ENCODE data around the gene KDM2B. TPM values are rescaled to one million over a fixed set of nuclear protein-coding genes. Genes with fewer than 3 reads are reported as not detected.

The KDM2B gene
- total and polyA plus RNA-seq, 10 of the 15 experiments (the other 5 are each of a cell fraction or from before 2014, with no cell fraction given), result 13.6 to 124 (median 40.4) TPM

DNA sequence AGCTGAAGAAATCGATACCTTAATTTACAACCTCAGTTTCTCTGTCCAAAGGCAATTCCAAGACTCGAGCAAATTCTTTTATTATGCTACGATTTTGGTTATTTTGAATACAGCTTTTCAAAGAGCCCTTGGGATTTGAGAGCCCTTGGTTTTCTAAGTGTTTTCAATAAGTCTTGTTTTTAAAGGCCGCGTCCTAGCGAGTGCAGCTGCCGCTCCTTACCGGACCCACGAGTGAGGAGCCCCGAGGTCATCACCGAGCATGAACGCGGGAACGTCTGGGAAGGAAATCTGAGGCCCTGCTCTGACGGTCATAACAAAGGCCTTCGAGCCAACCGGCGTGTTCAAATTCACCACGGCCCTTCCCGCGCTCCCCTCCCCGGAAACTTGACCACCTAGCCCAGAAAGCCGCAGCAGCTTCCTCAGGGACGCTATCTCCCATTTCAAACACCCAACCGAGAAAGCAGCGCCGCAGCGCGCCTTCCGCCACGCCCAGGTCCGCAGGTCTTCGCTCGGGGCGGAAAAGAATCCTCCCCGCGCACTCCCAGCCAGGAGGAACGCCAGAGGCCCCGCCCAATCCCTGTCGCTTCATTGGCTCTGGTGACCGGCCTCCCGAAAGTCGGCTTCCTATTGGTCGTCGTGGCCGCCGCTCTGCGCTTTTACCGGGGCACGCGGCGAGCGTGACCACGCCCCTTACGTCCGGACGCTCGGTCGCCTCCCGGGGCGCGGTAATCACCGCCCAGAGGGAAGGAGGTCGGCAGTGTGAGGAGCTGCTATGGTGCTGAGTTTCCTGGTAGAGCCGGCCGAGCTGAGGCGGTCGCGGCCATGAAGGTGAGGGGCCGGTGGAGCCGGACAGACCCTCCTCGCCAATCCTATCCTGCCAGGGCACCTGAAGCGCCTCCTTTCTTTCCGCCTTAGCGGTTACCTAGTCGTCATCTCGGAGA lies 181.2 kb downstream of the KDM2B start, which contains the start of gene RNF34 (continued):
- TF ChIP-seq HDAC2 (IDR thresholded peaks at IDR 0.05), result no peak
- TF ChIP-seq CHD1 (IDR thresholded peaks at IDR 0.05; ENCODE audit: low read depth, low read length), result no peak
- TF ChIP-seq, protein P1, sequence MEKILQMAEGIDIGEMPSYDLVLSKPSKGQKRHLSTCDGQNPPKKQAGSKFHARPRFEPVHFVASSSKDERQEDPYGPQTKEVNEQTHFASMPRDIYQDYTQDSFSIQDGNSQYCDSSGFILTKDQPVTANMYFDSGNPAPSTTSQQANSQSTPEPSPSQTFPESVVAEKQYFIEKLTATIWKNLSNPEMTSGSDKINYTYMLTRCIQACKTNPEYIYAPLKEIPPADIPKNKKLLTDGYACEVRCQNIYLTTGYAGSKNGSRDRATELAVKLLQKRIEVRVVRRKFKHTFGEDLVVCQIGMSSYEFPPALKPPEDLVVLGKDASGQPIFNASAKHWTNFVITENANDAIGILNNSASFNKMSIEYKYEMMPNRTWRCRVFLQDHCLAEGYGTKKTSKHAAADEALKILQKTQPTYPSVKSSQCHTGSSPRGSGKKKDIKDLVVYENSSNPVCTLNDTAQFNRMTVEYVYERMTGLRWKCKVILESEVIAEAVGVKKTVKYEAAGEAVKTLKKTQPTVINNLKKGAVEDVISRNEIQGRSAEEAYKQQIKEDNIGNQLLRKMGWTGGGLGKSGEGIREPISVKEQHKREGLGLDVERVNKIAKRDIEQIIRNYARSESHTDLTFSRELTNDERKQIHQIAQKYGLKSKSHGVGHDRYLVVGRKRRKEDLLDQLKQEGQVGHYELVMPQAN (conservative IDR thresholded peaks at IDR 0.05), result peak; percentile 70
- TF ChIP-seq TAF1 (IDR thresholded peaks at IDR 0.05; ENCODE audit: borderline replicate concordance, low read depth, low read length), result peak; percentile 97
- peak; percentile 99 for TF ChIP-seq POLR2A (IDR thresholded peaks at IDR 0.05; ENCODE audit: low read depth, low read length)
- TF ChIP-seq MEF2A (IDR thresholded peaks at IDR 0.05; ENCODE audit: insufficient read depth, low read depth, low read length), result peak; percentile 5; the same call in 1 of the 2 replicates
- peak; percentile 97 for TF ChIP-seq SP1 (IDR thresholded peaks at IDR 0.05; ENCODE audit: low read depth, low read length)
- TF ChIP-seq YY1 (IDR thresholded peaks at IDR 0.05; ENCODE audit: low read depth, low read length), result peak; percentile 89
- 0 out of 4 replicates have a peak, but pooled peaks of 1 of the 2 experiments have one; percentile 10 for TF ChIP-seq SRF (IDR thresholded peaks at IDR 0.05; ENCODE audit: low read depth in 2 of 2, low read length in 2 of 2)
- TF ChIP-seq IRF3 (IDR thresholded peaks at IDR 0.05), result peak; percentile 89
- peak; percentile 99 for TF ChIP-seq POLR2AphosphoS5 (IDR thresholded peaks at IDR 0.05; ENCODE audit: low read length)
- TF ChIP-seq BACH1 (IDR thresholded peaks at IDR 0.05; ENCODE audit: borderline replicate concordance), result peak; percentile 48
- TF ChIP-seq, protein P2, sequence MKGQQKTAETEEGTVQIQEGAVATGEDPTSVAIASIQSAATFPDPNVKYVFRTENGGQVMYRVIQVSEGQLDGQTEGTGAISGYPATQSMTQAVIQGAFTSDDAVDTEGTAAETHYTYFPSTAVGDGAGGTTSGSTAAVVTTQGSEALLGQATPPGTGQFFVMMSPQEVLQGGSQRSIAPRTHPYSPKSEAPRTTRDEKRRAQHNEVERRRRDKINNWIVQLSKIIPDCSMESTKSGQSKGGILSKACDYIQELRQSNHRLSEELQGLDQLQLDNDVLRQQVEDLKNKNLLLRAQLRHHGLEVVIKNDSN (IDR thresholded peaks at IDR 0.05; ENCODE audit: borderline replicate concordance, extremely low read length, insufficient read depth, low read depth, low read length), result peak; percentile 63
- peak; percentile 96 for TF ChIP-seq SMAD5 (IDR thresholded peaks at IDR 0.05; ENCODE audit: low read depth)
- peak; percentile 42; the same call in 1 of the 2 replicates for TF ChIP-seq CEBPZ (IDR thresholded peaks at IDR 0.05; ENCODE audit: low read depth, low read length)
- TF ChIP-seq CEBPB (IDR thresholded peaks at IDR 0.05; ENCODE audit: borderline replicate concordance in 1 of 2, low read depth in 2 of 2, low read length in 2 of 2), result no peak
- no peak for TF ChIP-seq FOXK2 (IDR thresholded peaks at IDR 0.05)
- no peak for TF ChIP-seq FOXM1 (IDR thresholded peaks at IDR 0.05; ENCODE audit: low read depth, low read length)
- no peak for TF ChIP-seq ZNF217 (IDR thresholded peaks at IDR 0.05)
- TF ChIP-seq EZH2 (IDR thresholded peaks at IDR 0.05; ENCODE audit: borderline replicate concordance, control insufficient read depth, low read depth, low read length), result no peak
- no peak for TF ChIP-seq TARDBP (IDR thresholded peaks at IDR 0.05; ENCODE audit: borderline replicate concordance)
- no peak for TF ChIP-seq NFXL1 (IDR thresholded peaks at IDR 0.05; ENCODE audit: borderline replicate concordance)

Data from GM12878 (cell line).